Endodermal cell (in vitro differentiated cells): Measurements from ENCODE around the gene PDLIM3. TPM values are rescaled to one million over a fixed set of nuclear protein-coding genes. Genes with fewer than 3 reads are reported as not detected.

Source experiments
- DNase-seq: peaks from one replicate; pipeline ENCODE4 v3.0.0-alpha.2; 2017
- H3K27ac ChIP-seq: 2 replicates; pipeline ENCODE4 v1.5.1; 2013; ENCODE audit warnings: mild to moderate bottlenecking, low read depth, low read length, moderate library complexity
- H3K27me3 ChIP-seq: 2 replicates; pipeline ENCODE4 v1.6.1; 2013; ENCODE audit warnings: mild to moderate bottlenecking, low read length, moderate library complexity; ENCODE audit not compliant: insufficient read depth, control insufficient read depth, poor library complexity, severe bottlenecking
- H3K36me3 ChIP-seq: 2 replicates; pipeline ENCODE4 v1.7.0; 2013; ENCODE audit warnings: mild to moderate bottlenecking, low read length, moderate library complexity; ENCODE audit not compliant: control insufficient read depth, insufficient read depth
- H3K4me1 ChIP-seq: one replicate; pipeline ENCODE4 v1.7.0; 2013; ENCODE audit warnings: low read length; ENCODE audit not compliant: control insufficient read depth, insufficient read depth
- H3K4me3 ChIP-seq: 2 replicates; pipeline ENCODE4 v1.5.1; 2013; ENCODE audit warnings: mild to moderate bottlenecking, low read length, moderate library complexity
- H3K9ac ChIP-seq: 2 replicates; pipeline ENCODE4 v1.6.1; 2013; ENCODE audit warnings: mild to moderate bottlenecking, low read length, moderate library complexity; ENCODE audit not compliant: poor library complexity, severe bottlenecking; ENCODE audit errors: extremely low read depth
- H3K9me3 ChIP-seq: 2 replicates; pipeline ENCODE4 v1.6.1; 2013; ENCODE audit warnings: mild to moderate bottlenecking, low read length, moderate library complexity; ENCODE audit not compliant: control insufficient read depth
- H3K27ac Mint-ChIP-seq: 2 replicates; pipeline ENCODE4 v1.8.0; 2020; ENCODE audit warnings: mixed read lengths
- H3K27me3 Mint-ChIP-seq: 2 replicates; pipeline ENCODE4 v1.8.0; 2021; ENCODE audit warnings: mild to moderate bottlenecking, mixed read lengths; ENCODE audit not compliant: insufficient read depth
- H3K36me3 Mint-ChIP-seq: 2 replicates; pipeline ENCODE4 v1.8.0; 2020; ENCODE audit warnings: low read depth, mixed read lengths
- H3K4me1 Mint-ChIP-seq: 2 replicates; pipeline ENCODE4 v1.8.0; 2020; ENCODE audit warnings: mixed read lengths
- H3K4me3 Mint-ChIP-seq: 2 replicates; pipeline ENCODE4 v1.8.0; 2020; ENCODE audit warnings: mild to moderate bottlenecking, moderate library complexity, mixed read lengths
- H3K9me3 Mint-ChIP-seq: 2 replicates; pipeline ENCODE4 v1.8.0; 2020; ENCODE audit warnings: mild to moderate bottlenecking, mixed read lengths
- WGBS, 2 experiments: methylation state at CpG; one replicate each; pipeline versions ENCODE4 v1.1.5 to v1.1.7; 2013; ENCODE audit warnings: missing lambda C conversion rate in 2 of 2, mixed read lengths in 1 of 2; ENCODE audit not compliant: insufficient coverage in 1 of 2, insufficient read length in 1 of 2; 5-methylcytosine and 5-hydroxymethylcytosine counted together
- total RNA-seq, 2 donors: library from RNA; stranded (reverse); fragmentation: NEBNext Ultra II Directional in 1 of 2; extraction: Animal tissue kit (Norgen Biotek cat#: 25700) in 1 of 2; gene quantifications; 2 replicates in 1 of 2; 3 replicates in 1 of 2; pipeline ENCODE4 v1.2.1, GENCODE V29; 2021
- TF ChIP-seq, protein P1 (sequence below): fragments of 200-600 bp; sonication (generic); conservative IDR thresholded peaks from 2 replicates; pipeline ENCODE4 v1.5.0; 2021; ENCODE audit warnings: antibody characterized with exemption, mild to moderate bottlenecking

Gene PDLIM3
- total RNA-seq, 2 donors from 2014 or later, result 4.3 to 11.0 TPM

DNA sequence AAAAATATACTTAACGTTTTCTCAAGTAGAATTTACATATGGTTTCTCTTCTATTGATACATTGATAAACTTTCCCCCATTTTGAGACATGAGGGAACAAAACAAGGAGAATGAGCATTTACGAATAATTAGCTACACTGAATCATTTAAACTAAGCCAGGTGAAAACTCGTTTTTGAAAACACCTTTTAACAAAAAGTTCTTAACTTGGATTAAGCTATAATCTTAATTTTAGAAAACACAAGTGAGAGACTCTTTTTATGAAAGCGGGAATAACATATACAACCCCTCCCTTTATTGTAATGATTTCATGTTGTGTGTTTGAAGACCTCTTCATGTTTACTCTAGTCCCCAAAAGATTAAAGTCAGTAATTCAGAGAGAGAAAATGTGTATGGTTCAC lies 20.1 kb downstream of the PDLIM3 start:
- Mint-ChIP-seq H3K4me3 (no peak overlapping the region), H3K27me3 (peaks cover 4% of the 10 kb centered on the region), H3K27ac (no peak overlapping the region), H3K4me1 (peaks cover 6% of the 10 kb centered on the region), H3K36me3 (no peaks in the 10 kb centered on the region), H3K9me3 (no peaks in the 10 kb centered on the region)
- peaks cover 30% of the 10 kb centered on the region for H3K36me3 ChIP-seq
- no peaks in the 10 kb centered on the region for H3K9me3 ChIP-seq
- no peak overlapping the region for H3K9ac ChIP-seq
- TF ChIP-seq, protein P1, sequence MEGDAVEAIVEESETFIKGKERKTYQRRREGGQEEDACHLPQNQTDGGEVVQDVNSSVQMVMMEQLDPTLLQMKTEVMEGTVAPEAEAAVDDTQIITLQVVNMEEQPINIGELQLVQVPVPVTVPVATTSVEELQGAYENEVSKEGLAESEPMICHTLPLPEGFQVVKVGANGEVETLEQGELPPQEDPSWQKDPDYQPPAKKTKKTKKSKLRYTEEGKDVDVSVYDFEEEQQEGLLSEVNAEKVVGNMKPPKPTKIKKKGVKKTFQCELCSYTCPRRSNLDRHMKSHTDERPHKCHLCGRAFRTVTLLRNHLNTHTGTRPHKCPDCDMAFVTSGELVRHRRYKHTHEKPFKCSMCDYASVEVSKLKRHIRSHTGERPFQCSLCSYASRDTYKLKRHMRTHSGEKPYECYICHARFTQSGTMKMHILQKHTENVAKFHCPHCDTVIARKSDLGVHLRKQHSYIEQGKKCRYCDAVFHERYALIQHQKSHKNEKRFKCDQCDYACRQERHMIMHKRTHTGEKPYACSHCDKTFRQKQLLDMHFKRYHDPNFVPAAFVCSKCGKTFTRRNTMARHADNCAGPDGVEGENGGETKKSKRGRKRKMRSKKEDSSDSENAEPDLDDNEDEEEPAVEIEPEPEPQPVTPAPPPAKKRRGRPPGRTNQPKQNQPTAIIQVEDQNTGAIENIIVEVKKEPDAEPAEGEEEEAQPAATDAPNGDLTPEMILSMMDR, result no peak
- 76 to 100% methylated on average over 1 to 3 of the region's 4 CpGs for WGBS, 2 experiments
- no peak overlapping the region for H3K4me3 ChIP-seq
- H3K4me1 ChIP-seq, result no peaks in the 10 kb centered on the region
- no peaks in the 10 kb centered on the region for H3K27me3 ChIP-seq
- DNase-seq, result no peak
- no peak overlapping the region for H3K27ac ChIP-seq

DNA sequence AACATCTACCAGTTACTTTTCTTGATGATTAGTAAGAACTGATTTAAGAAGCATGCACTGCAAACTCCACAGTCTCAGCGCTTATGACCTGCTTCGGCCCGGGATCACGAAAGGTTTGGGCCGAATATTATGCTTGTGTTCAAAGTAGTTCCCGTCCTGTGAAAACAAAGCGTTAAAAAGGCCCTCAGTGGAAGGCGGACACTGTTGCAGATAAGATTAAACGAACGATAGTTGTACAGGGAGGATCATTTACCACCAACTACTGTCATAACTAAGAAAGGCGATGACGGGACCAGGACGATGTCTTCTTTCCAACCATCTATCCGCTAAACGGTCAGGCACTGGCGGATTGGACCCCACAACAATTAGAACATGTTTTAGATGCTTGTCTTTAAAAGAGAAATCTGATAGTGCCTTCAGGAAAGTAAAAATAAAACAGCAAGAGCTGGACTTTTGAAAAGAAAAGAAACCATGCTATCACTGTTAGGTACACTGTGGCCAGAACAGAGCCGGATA lies 21.1 kb downstream of the PDLIM3 start:
- no peak overlapping the region for H3K27ac Mint-ChIP-seq
- TF ChIP-seq, protein P1, result no peak
- H3K9ac ChIP-seq, result no peak overlapping the region

DNA sequence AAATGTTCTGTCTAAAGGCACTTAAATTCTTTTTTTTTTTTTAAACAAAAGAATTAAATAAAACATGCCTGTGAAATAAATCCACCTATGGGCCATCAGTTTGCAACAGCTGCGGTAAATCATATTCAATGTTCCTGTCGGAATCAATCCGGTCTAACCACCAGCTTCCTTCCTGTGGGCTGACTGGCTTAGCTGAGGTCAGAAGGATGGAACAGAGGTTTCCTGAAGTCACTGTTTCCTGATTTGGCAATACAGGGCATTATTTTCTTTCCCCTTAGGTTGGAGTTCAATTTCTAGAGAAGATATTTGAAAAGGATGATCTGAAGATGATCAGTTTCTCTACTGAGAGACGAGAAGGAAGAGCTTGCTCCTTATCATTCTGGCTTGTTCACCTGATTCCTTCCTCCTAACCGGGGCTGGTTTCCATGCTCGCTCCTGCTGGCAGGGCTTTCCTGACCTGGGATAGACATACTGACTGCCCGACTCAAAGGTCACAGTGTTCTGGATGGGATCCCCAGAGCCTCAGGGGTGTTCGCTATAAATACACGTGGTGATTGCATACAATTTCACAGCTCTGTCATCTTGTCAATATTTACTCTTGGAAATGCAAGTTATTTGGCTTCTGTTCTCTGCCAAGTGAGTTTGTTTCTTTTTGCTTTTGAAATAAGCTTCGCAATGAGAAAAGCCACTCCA lies 21.7 kb downstream of the PDLIM3 start:
- H3K4me1 ChIP-seq, result no peaks in the 10 kb centered on the region
- H3K9me3 ChIP-seq, result no peaks in the 10 kb centered on the region
- H3K9ac ChIP-seq, result no peak overlapping the region
- H3K4me1 Mint-ChIP-seq, result peaks cover 6% of the 10 kb centered on the region
- peaks cover 4% of the 10 kb centered on the region for H3K27me3 Mint-ChIP-seq
- no peak for DNase-seq
- peaks cover 17% of the 10 kb centered on the region for H3K36me3 ChIP-seq
- no peaks in the 10 kb centered on the region for H3K36me3 Mint-ChIP-seq
- H3K9me3 Mint-ChIP-seq, result no peaks in the 10 kb centered on the region
- H3K27me3 ChIP-seq, result no peaks in the 10 kb centered on the region
- H3K27ac ChIP-seq, result no peak overlapping the region
- H3K27ac Mint-ChIP-seq, result no peak overlapping the region
- WGBS, 2 experiments, result 93 to 96% methylated on average over 7 to 10 of the region's 10 CpGs
- TF ChIP-seq, protein P1, result no peak
- no peak overlapping the region for H3K4me3 ChIP-seq
- no peak overlapping the region for H3K4me3 Mint-ChIP-seq

More for the DNA sequence above, 21.1 kb downstream of the PDLIM3 start:
- Mint-ChIP-seq H3K36me3 (no peaks in the 10 kb centered on the region), H3K4me1 (peaks cover 6% of the 10 kb centered on the region), H3K9me3 (no peaks in the 10 kb centered on the region), H3K4me3 (no peak overlapping the region), H3K27me3 (peaks cover 4% of the 10 kb centered on the region)
- Histone ChIP-seq H3K4me1 (no peaks in the 10 kb centered on the region), H3K36me3 (peaks cover 22% of the 10 kb centered on the region), H3K9me3 (no peaks in the 10 kb centered on the region), H3K4me3 (no peak overlapping the region), H3K27ac (no peak overlapping the region), H3K27me3 (no peaks in the 10 kb centered on the region)
- DNase-seq, result no peak
- WGBS, 2 experiments, result 93 to 97% methylated on average over 14 to 17 of the region's 17 CpGs
